T-helper 1 cell (primary cell): ENCODE results near the gene ADD3.
"Not testable (repeated sequence)": the region's sequence is repeated elsewhere in the genome, so short reads cannot be mapped to it uniquely, and the experiment has no call there.

Experiments used
- DNase-seq, 5 donors: peaks; one replicate each; pipeline ENCODE4 v3.0.0-alpha.2; 2012 to 2020

ADD3 gene

DNA sequence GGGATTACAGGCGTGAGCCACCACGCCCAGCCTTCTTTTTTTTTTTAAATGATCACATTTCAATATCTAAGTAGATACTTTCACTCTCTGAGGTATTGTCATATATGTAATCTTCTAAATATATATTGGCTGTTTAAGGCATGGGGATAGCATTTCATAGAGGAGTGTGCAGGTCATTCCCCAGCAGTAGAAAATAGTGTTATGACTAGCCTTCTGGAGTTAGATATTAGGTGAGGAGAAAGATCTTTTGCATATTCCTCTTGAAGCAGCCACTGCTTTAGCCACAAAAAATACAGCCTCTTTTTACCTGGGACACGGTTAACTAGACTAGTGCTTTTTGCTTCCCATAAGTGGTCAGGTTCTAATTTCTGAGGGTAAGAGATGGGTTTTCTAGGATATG lies 28.9 kb downstream of the ADD3 start:
- no peak for DNase-seq

- no peak for DNase-seq
Measured at GRCh38 chr10:110039254-110039653, 31.5 kb downstream of the ADD3 start.

DNA sequence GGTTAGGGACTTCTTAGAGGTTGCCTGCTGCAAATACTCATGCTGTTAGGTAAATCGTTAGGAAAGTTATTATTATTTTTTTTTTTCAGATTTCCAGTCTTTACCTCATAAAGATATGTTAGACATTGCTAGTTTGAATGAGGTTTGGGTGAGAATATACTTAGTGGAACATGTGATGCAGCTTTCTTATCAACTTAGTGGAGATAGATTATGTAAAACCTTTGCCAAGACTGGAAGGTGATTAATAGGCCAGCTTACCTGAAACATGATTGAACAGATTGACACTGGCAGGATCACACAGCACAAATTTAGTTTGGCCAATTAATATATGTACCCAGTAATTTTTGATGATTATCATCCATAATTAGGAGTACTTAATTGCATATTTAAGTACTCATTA lies 32.3 kb downstream of the ADD3 start:
- no peak for DNase-seq

GRCh38 chr10:110040767-110041478 lies 33.1 kb downstream of the ADD3 start:
- DNase-seq, result no peak

DNA sequence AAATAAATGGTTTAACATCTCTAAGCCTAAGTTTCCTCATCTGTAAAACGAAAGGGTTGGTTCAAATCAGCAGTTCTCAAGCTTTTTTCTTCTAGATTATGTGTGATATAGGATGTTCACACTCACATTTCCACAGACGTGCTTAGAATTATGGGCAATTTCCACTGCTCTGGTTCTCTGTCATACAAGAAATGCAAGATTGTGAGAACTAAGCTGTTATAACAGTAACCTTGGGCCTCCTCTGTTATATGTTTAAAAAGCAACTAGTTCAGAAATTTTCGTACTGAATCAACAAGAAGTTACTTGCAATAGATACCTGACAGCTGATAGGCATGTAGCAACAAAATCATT lies 33.7 kb downstream of the ADD3 start:
- DNase-seq, result no peak

DNA sequence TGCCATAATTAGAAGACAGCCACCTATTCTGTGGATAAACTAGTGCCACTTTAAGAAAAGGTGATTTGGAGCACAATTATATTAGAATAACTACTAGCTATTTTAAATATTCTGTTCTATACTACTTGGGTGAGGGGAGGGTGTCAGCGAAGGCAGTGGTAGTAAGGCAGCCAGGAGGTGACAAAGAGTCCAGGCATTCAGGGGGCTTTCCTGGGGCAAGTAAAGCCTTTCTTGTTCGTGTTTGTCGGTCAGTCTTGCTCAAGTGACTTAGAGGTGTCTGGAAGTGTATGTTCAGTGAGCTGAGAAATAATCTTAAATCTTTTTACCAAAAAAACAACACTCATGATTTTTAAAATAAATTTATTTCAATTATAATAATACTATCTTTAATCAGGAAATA lies 34.4 kb downstream of the ADD3 start:
- no peak for DNase-seq

DNA sequence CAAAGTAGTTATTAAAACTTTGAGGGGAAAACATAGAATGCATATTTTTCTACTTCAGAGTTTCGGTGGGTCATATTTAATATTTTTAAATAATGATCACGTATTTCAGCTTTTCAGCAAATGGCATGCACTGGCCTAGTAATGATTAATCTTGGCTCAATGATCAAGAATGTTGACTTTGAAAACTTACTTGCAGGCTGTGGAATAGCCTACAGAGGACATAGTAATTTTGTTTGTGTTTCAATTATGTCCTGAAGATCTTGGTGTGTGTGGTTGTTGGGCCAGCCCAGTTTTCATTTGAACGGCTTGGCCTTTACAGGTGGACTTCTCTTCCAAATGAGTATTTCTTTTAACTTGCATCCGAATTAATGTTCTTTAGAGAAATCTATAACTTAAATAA lies 35.1 kb downstream of the ADD3 start:
- no peak for DNase-seq

- DNase-seq, result no peak
Measured at GRCh38 chr10:110044681-110045080, 36.9 kb downstream of the ADD3 start.

DNA sequence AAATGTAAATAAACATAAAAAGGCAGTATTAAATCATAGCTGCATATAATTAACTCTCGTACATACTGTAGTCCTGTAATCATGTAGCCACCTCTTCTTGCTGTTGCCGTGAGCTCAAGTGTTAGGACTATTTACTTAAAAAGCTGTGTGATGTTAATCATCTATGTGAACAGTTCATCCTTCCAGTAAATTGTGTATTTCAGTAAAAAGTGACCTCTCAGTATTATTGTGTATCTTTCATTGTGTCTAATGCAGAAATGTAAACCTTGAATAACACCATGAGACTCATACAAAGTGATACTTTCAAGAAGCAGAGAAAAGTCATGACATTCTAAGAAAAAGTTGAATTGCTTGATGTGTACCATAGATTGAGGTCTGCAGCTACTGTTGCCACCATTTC lies 38.0 kb downstream of the ADD3 start:
- DNase-seq, result peak in 1 of 5 donors; percentile 46

DNA sequence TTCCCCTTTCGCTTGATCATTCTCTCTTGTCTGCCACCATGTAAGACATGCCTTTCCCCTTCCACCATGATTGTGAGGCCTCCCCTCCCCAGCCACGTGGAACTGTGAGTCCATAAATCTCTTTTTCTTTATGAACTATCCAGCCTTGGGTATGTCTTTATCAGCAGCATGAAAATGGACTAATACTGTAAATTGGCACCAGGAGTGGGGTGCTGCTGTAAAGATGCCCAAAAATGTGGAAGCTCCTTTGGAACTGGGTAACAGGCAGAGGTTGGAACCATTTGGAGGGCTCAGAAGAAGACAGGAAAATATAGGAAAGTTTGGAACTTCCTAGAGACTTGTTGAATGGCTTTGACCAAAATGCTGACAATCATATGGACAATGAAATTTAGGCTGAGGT lies 40.4 kb downstream of the ADD3 start:
- not testable (repeated sequence) for DNase-seq

- no peak for DNase-seq
Measured at GRCh38 chr10:110048781-110049180, 41.0 kb downstream of the ADD3 start.

DNA sequence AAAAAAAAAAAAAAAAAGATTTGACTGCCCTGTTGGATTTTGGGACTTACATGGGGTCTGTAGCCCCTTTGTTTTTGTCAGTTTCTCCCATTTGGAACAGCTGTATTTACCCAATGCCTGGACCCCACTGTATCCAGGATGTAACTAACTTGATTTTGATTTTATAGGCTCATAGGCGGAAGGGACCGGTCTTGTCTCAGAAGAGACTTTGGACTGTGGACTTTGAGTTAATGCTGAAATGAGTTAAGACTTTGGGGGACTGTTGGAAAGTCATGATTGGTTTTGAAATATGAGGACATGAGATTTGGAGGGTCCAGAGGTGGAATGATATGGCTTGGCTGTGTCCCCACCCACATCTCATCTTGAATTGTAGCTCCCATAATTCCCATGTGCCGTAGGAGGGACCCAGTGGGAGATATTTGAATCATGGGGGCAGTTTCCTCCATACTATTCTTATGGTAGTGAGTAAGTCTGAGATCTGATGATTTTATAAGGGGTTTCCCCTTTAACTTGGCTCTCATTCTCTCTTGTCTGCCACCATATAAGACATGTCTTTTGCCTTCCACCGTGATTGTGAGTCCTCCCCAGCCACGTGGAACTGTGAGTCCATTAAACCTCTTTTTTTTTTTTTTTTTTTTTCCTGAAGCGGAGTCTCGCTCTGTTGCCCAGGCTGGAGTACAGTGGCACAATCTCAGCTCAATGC lies 42.3 kb downstream of the ADD3 start:
- not testable (repeated sequence) for DNase-seq

- no peak for DNase-seq
Measured at GRCh38 chr10:110051487-110051886, 43.7 kb downstream of the ADD3 start.

- no peak for DNase-seq
Measured at GRCh38 chr10:110052916-110053315, 45.1 kb downstream of the ADD3 start.

DNA sequence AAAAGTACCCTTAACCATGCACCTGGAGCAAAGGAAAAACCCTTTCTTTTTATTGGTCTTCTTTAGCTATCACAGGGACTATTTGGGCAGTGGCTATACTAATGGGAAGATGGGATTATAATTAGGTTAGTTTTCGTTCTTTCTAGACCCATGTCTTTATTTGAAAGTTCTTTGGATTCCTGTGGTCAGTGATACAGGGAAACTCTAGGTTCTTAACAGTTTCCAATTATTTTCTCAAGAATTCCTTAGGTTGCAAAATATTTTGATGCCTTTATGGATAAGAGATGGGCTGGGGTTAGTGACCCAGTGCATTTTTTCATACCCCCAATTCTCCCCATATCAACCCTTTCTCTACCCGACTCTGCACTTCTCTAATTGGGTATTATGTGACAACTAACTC lies 49.0 kb downstream of the ADD3 start:
- no peak for DNase-seq

- DNase-seq, result no peak
Measured at GRCh38 chr10:110057456-110057855, 49.7 kb downstream of the ADD3 start.

- DNase-seq, result no peak
Measured at GRCh38 chr10:110058212-110058611, 50.4 kb downstream of the ADD3 start.

- DNase-seq, result no peak
Measured at GRCh38 chr10:110059925-110060324, 52.1 kb downstream of the ADD3 start.

GRCh38 chr10:110061687-110062086 lies 53.9 kb downstream of the ADD3 start:
- no peak for DNase-seq

DNA sequence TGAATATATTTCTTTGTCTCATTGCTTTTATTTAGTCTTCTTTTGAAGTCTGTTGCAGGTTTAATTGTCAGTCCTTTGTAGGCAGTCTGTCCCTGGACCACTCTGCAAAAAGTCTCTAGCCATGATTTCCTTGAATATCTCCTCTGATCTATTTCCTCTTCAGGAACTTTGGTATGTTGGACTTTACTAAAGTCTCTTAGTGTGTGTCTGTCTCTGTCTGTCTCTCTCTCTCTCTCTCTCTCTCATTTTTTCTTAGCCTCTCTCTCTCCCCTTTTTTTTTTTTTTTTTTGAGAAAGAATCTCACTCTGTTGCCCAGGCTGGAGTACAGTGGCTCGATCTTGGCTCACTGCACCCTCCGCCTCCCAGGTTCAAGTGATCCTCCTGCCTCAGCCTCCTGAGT lies 57.5 kb downstream of the ADD3 start:
- no peak for DNase-seq

- DNase-seq, result peak in 3 of 5 donors; percentile 4 to 93 (median 24)
Measured at GRCh38 chr10:110067960-110068770, 60.4 kb downstream of the ADD3 start.

GRCh38 chr10:110068780-110069179 lies 61.0 kb downstream of the ADD3 start:
- no peak for DNase-seq

GRCh38 chr10:110069502-110069982 lies 61.8 kb downstream of the ADD3 start:
- DNase-seq, result peak in 1 of 5 donors; percentile 71

- DNase-seq, result no peak
Measured at GRCh38 chr10:110073896-110074295, 66.1 kb downstream of the ADD3 start.
